Measurements from ENCODE around the gene SEMA4F. TPM values are rescaled to one million over a fixed set of nuclear protein-coding genes. Genes with fewer than 3 reads are reported as not detected.

SEMA4F gene
- total RNA-seq, 2 experiments from 2014 or later, result 2.3 to 3.3 TPM

DNA sequence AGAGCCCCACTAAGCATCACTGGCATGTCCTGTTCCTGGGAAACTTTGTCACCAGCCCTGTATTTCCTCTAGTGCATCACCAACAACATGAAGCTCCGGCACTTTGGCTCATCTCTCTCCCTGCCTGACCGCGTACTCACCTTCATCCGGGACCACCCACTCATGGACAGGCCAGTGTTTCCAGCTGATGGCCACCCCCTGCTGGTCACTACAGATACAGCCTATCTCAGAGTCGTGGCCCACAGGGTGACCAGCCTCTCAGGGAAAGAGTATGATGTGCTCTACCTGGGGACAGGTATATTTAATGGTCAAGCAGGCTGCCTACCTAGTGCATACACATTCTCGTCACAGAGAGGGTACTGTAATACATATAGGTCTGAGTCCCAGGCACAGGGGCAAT, 21.0 kb downstream of the SEMA4F start:
- TF ChIP-seq, protein P1, sequence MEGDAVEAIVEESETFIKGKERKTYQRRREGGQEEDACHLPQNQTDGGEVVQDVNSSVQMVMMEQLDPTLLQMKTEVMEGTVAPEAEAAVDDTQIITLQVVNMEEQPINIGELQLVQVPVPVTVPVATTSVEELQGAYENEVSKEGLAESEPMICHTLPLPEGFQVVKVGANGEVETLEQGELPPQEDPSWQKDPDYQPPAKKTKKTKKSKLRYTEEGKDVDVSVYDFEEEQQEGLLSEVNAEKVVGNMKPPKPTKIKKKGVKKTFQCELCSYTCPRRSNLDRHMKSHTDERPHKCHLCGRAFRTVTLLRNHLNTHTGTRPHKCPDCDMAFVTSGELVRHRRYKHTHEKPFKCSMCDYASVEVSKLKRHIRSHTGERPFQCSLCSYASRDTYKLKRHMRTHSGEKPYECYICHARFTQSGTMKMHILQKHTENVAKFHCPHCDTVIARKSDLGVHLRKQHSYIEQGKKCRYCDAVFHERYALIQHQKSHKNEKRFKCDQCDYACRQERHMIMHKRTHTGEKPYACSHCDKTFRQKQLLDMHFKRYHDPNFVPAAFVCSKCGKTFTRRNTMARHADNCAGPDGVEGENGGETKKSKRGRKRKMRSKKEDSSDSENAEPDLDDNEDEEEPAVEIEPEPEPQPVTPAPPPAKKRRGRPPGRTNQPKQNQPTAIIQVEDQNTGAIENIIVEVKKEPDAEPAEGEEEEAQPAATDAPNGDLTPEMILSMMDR (conservative IDR thresholded peaks at IDR 0.05; ENCODE audit: low read length), result no peak
- no peak for TF ChIP-seq EZH2phosphoT487 (IDR thresholded peaks at IDR 0.05; ENCODE audit: borderline replicate concordance, low read depth, low read length)
- DNase-seq (ENCODE audit: low spot score), result no peak
- intact Hi-C loops (cut with micrococcal nuclease; ENCODE audit: unreplicated experiment), result no loop called here
- Histone ChIP-seq H3K27ac (ENCODE audit: low read depth, low read length, poor library complexity, severe bottlenecking) (no peak overlapping the region), H3K9me3 (ENCODE audit: low read length) (no peaks in the 10 kb centered on the region), H3K4me1 (ENCODE audit: insufficient read depth, low read length, poor library complexity, severe bottlenecking) (no peaks in the 10 kb centered on the region), H3K79me2 (ENCODE audit: insufficient read depth, low read depth, low read length) (no peaks in the 10 kb centered on the region), H3K36me3 (ENCODE audit: insufficient read depth, low read length) (no peaks in the 10 kb centered on the region), H4K20me1 (ENCODE audit: insufficient read depth, low read length) (no peaks in the 10 kb centered on the region), H2AFZ (ENCODE audit: low read length) (no peak overlapping the region), H3K9me2 (ENCODE audit: insufficient read depth, low read length) (no peaks in the 10 kb centered on the region), H3K4me3 (ENCODE audit: low read depth, low read length, poor library complexity, severe bottlenecking) (no peak overlapping the region), H3K4me2 (ENCODE audit: low read length) (no peak overlapping the region)
- BruUV-seq (replicated peaks), result no TSS peak
- ChIA-PET CTCF (ENCODE audit: unreplicated experiment) (no interaction called here), POLR2A (interaction anchor here (0.6 kb wide), 1 partner anchor 31 kb away, joined by 3 read pairs; no protein-coding TSS in a partner anchor)

DNA sequence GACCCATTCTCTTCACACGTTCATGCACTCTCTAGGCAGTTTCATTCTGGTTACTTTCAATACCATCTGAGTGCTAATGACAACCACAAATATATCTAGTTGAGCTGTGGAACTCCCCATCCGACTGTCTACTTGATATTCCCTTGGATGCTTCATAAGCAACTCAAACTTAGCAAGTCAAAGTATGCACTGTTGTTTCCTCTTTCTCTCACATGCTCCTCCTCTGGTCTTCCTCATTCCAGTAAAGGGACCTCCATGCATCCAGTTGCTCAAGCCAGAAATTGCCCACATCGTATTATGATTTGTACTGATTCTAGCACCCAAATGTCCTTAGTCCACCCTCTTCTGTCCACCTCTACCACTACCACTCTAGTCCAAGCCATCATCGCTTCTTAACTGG, 22.3 kb downstream of the SEMA4F start:
- CTCF ChIA-PET (ENCODE audit: unreplicated experiment), result no interaction called here
- TF ChIP-seq, protein P1 (conservative IDR thresholded peaks at IDR 0.05; ENCODE audit: low read length), result no peak
- no peak for TF ChIP-seq EZH2phosphoT487 (IDR thresholded peaks at IDR 0.05; ENCODE audit: borderline replicate concordance, low read depth, low read length)
- no peaks in the 10 kb centered on the region for H3K36me3 ChIP-seq (ENCODE audit: insufficient read depth, low read length)
- POLR2A ChIA-PET, result no interaction called here
- H2AFZ ChIP-seq (ENCODE audit: low read length), result no peak overlapping the region
- H4K20me1 ChIP-seq (ENCODE audit: insufficient read depth, low read length), result no peaks in the 10 kb centered on the region
- H3K4me1 ChIP-seq (ENCODE audit: insufficient read depth, low read length, poor library complexity, severe bottlenecking), result no peaks in the 10 kb centered on the region
- no peaks in the 10 kb centered on the region for H3K79me2 ChIP-seq (ENCODE audit: insufficient read depth, low read depth, low read length)
- intact Hi-C loops (cut with micrococcal nuclease; ENCODE audit: unreplicated experiment), result no loop called here
- BruUV-seq (replicated peaks), result no TSS peak
- DNase-seq (ENCODE audit: low spot score), result no peak
- H3K4me3 ChIP-seq (ENCODE audit: low read depth, low read length, poor library complexity, severe bottlenecking), result no peak overlapping the region
- H3K9me2 ChIP-seq (ENCODE audit: insufficient read depth, low read length), result no peaks in the 10 kb centered on the region
- H3K27ac ChIP-seq (ENCODE audit: low read depth, low read length, poor library complexity, severe bottlenecking), result no peak overlapping the region
- H3K4me2 ChIP-seq (ENCODE audit: low read length), result no peak overlapping the region
- H3K9me3 ChIP-seq (ENCODE audit: low read length), result no peaks in the 10 kb centered on the region

GRCh38 chr2:74679615-74680014, 25.6 kb downstream of the SEMA4F start:
- Histone ChIP-seq H3K9me3 (ENCODE audit: low read length) (no peaks in the 10 kb centered on the region), H3K27ac (ENCODE audit: low read depth, low read length, poor library complexity, severe bottlenecking) (no peak overlapping the region), H4K20me1 (ENCODE audit: insufficient read depth, low read length) (no peaks in the 10 kb centered on the region), H2AFZ (ENCODE audit: low read length) (no peak overlapping the region), H3K4me2 (ENCODE audit: low read length) (no peak overlapping the region), H3K9me2 (ENCODE audit: insufficient read depth, low read length) (no peaks in the 10 kb centered on the region), H3K79me2 (ENCODE audit: insufficient read depth, low read depth, low read length) (no peaks in the 10 kb centered on the region), H3K4me3 (ENCODE audit: low read depth, low read length, poor library complexity, severe bottlenecking) (no peak overlapping the region), H3K4me1 (ENCODE audit: insufficient read depth, low read length, poor library complexity, severe bottlenecking) (no peaks in the 10 kb centered on the region), H3K36me3 (ENCODE audit: insufficient read depth, low read length) (no peaks in the 10 kb centered on the region)
- TF ChIP-seq, protein P1 (conservative IDR thresholded peaks at IDR 0.05; ENCODE audit: low read length), result no peak
- no peak for TF ChIP-seq EZH2phosphoT487 (IDR thresholded peaks at IDR 0.05; ENCODE audit: borderline replicate concordance, low read depth, low read length)
- ChIA-PET POLR2A (no interaction called here), CTCF (ENCODE audit: unreplicated experiment) (no interaction called here)
- intact Hi-C loops (cut with micrococcal nuclease; ENCODE audit: unreplicated experiment), result no loop called here
- BruUV-seq (replicated peaks), result no TSS peak
- DNase-seq (ENCODE audit: low spot score), result no peak
